Ovary (tissue), 9 donors: ENCODE results near the gene TMEM125. TPM values are rescaled to one million over a fixed set of nuclear protein-coding genes. Genes with fewer than 3 reads are reported as not detected.
A peak's percentile ranks its signal among the peaks of the same experiment; 100 is the strongest.

Experiments
- DNase-seq, 5 donors: peaks; one replicate each; pipeline ENCODE4 v3.0.0-alpha.2; 2019 to 2020
- H3K27ac ChIP-seq, 2 donors: fragments of 200-600 bp; one replicate each; pipeline versions ENCODE4 v1.5.1 to v1.8.0; 2019 to 2022
- H3K27me3 ChIP-seq: fragments of 200-600 bp; one replicate; pipeline ENCODE4 v1.8.0; 2022
- H3K36me3 ChIP-seq: fragments of 200-600 bp; sonication (generic); one replicate; pipeline ENCODE4 v1.5.1; 2019
- H3K4me1 ChIP-seq: one replicate; pipeline ENCODE4 v1.8.1; 2013; ENCODE audit warnings: mild to moderate bottlenecking, moderate library complexity; ENCODE audit not compliant: insufficient read depth
- H3K4me3 ChIP-seq: fragments of 200-600 bp; sonication (generic); one replicate; pipeline ENCODE4 v1.5.1; 2017
- H3K9me3 ChIP-seq, 2 donors: fragments of 200-600 bp in 1 of 2; sonication (generic) in 1 of 2; one replicate each; pipeline versions ENCODE4 v1.5.1 to v1.8.1; 2013 to 2019; ENCODE audit warnings: mild to moderate bottlenecking in 1 of 2, moderate library complexity in 1 of 2
- EP300 ChIP-seq: sonication (generic); formaldehyde crosslinking; IDR thresholded peaks from one replicate; pipeline ENCODE4 v1.6.1; 2017; ENCODE audit warnings: antibody characterized with exemption
- POLR2A ChIP-seq: fragments of 450-650 bp; IDR thresholded peaks from one replicate; pipeline ENCODE4 v1.6.1; 2017; ENCODE audit warnings: antibody characterized with exemption, mild to moderate bottlenecking, moderate library complexity
- WGBS, 3 donors: extraction: QIAGEN DNeasy Blood & Tissue Kit in 1 of 3; methylation state at CpG; one replicate each; pipeline versions ENCODE4 v1.1.5 to v1.1.7; 2013 to 2017; 5-methylcytosine and 5-hydroxymethylcytosine counted together
- intact Hi-C, 4 donors: fragments of 100-400 bp; cut with DNase I; formaldehyde crosslinking; loops; one replicate each; pipeline versions ENCODE4 v1.11.0 to v1.15.1; 2022 to 2023
- polyA plus RNA-seq, 2 donors: library from polyadenylated mRNA; stranded (reverse); fragments of 200-250 nt in 1 of 2; fragments of 350-450 nt in 1 of 2; fragmentation: Illumina TruSeq in 1 of 2; extraction: RNeasy Lipid Tissue Mini Kit (QIAGEN cat#74804) in 1 of 2; gene quantifications; one replicate each; pipeline ENCODE4 v1.2.3, GENCODE V29; 2013 to 2014
- total RNA-seq, 7 donors: library from RNA; depleted of rRNA in 2 of 7; stranded (reverse); fragments of >200 nt in 2 of 7; fragmentation: NEBNext Ultra II Directional in 3 of 7; extraction: Animal tissue kit (Norgen Biotek cat#: 25700) in 3 of 7; gene quantifications; one replicate each; pipeline versions ENCODE4 v1.1.0 to v1.2.4, GENCODE V29; 2016 to 2023
- TF ChIP-seq, protein P1 (sequence below), 3 donors: fragments of 450-650 bp in 2 of 3; fragments of 200-600 bp in 1 of 3; IDR thresholded peaks; one replicate each; pipeline versions ENCODE4 v1.5.1 to v1.8.0; 2016 to 2022; ENCODE audit warnings: antibody characterized with exemption in 3 of 3, mild to moderate bottlenecking in 1 of 3
- donor health status: DM: no; HTN: no; CAD: no; lungs with moderate emphysema.
- donor health status: DM: no; HTN: no; CAD: no.
- donor health status: Bipolar disorder and iron deficiency.
- donor health status: DM: yes; HTN: yes; CAD: no.
- donor health status: DM: no; HTN: no; CAD: no.
- donor health status: DM: yes; HTN: yes; CAD: no.

TMEM125 gene
- total and polyA plus RNA-seq, 9 donors: 0.23 to 20.6 (median 1.3) TPM

DNA sequence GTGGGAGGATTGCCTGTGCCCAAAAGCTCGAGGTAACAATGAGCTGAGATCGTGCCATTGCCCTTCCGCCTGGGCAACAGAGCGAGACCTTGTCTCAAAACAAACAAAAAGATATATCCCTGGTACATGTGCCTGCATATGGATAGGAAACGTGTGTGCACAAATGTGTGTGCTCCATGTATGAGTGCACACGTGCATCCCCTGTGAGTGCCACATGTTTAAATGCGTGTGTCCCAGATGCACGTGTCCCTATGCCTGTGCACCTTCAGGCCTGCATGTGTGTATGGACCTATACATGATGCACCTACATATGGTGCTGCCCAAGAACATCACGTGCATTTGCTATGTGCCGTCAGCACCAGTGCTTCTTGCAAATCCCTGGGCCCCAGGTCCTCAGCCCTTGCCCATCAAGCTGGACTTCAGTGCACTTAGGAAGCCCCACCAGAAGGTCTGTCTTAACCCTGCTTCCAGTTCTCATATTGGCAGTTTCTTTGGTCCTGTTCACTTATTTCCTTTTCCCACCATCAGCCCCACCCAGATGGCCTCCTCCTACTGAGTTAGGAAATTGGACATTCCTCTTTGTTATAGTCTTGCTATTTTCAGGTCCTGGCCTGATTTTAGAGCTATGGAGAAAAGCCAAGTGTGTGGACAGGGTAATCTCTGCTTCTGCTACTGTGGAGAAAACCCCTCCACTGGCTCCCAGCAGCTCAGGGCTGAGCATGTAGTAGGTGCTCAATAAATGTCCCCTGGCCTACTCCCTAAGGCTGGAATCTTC lies 46.4 kb downstream of the TMEM125 start:
- Histone ChIP-seq H3K4me3 (no peak overlapping the region), H3K9me3 (no peaks in the 10 kb centered on the region), H3K27ac (no peak overlapping the region), H3K27me3 (no peaks in the 10 kb centered on the region), H3K4me1 (no peaks in the 10 kb centered on the region), H3K36me3 (no peaks in the 10 kb centered on the region)
- 88 to 92% (median 88%) methylated on average over 10 of the region's 10 CpGs for WGBS, 3 donors
- DNase-seq: no peak
- TF ChIP-seq EP300 (no peak), POLR2A (no peak)
- TF ChIP-seq, protein P1, sequence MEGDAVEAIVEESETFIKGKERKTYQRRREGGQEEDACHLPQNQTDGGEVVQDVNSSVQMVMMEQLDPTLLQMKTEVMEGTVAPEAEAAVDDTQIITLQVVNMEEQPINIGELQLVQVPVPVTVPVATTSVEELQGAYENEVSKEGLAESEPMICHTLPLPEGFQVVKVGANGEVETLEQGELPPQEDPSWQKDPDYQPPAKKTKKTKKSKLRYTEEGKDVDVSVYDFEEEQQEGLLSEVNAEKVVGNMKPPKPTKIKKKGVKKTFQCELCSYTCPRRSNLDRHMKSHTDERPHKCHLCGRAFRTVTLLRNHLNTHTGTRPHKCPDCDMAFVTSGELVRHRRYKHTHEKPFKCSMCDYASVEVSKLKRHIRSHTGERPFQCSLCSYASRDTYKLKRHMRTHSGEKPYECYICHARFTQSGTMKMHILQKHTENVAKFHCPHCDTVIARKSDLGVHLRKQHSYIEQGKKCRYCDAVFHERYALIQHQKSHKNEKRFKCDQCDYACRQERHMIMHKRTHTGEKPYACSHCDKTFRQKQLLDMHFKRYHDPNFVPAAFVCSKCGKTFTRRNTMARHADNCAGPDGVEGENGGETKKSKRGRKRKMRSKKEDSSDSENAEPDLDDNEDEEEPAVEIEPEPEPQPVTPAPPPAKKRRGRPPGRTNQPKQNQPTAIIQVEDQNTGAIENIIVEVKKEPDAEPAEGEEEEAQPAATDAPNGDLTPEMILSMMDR (IDR thresholded peaks at IDR 0.05): no peak
- intact Hi-C loops: no loop called here

DNA sequence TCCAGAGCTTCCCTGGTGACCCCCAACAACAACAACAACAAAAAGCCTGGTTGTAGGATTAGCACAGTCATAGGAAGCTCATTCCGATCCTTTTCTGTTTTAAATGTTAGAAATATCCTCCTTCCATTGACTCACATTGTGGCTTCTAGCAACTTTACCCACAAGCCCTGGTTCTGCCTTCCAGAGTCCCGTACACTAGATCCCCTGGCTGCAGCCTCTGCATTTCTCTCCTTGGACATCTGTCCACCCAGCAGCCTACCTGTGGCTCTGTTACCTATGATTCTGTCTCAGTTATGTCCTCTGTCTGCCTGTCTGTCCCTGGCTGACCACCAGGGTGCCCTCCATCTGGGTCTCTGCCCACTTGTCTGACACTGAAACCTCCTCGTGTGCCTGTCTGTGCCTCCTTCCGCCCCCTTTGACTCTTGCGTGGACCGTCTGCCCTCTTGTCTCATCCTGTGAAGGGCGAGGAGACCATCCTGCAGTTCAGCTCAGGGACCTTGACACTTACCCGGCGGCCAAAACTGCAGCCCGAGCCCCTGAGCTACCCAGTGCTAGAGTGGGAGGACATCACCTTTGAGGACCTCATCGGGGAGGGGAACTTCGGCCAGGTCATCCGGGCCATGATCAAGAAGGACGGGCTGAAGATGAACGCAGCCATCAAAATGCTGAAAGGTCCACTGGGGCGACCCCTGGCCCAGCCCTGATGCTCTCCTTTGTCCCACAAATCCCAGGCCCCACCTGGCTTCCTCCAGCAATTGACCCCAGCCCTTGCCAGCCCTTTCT lies 47.1 kb downstream of the TMEM125 start:
- Histone ChIP-seq H3K36me3 (no peaks in the 10 kb centered on the region), H3K9me3 (no peaks in the 10 kb centered on the region), H3K27me3 (no peaks in the 10 kb centered on the region), H3K27ac (no peak overlapping the region), H3K4me3 (no peak overlapping the region), H3K4me1 (no peaks in the 10 kb centered on the region)
- intact Hi-C loops: no loop called here
- TF ChIP-seq POLR2A: no peak
- no peak for TF ChIP-seq EP300
- TF ChIP-seq, protein P1 (IDR thresholded peaks at IDR 0.05): no peak
- DNase-seq: peak in 1 of 5 donors; percentile 19
- 85 to 86% (median 86%) methylated on average over 16 of the region's 16 CpGs for WGBS, 3 donors

DNA sequence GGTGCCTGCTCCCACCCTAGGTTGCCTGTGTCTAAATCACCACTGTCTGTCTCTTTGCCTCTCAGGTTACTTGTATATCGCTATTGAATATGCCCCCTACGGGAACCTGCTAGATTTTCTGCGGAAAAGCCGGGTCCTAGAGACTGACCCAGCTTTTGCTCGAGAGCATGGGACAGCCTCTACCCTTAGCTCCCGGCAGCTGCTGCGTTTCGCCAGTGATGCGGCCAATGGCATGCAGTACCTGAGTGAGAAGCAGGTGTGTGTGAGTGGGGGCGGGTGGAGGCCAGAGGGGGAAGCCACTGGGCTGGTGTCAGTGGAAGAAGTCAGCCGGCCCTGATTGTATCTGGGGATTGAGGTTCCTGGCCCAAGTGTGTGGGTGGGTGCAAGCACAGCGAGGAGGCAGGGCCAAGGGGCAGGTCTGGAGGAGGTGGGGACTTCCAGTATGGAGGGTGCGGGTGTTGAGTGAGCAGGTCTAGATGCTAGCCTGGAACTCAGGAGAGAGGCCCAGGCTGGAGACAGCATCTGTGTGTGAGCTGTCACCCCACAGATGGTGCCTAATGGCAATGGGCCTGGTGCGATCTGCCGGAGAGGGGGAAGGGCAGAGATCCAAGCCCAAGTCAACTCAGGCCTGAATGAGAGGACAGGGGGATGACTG lies 48.2 kb downstream of the TMEM125 start:
- DNase-seq: peak in 1 of 5 donors; percentile 26
- H3K4me3 ChIP-seq: no peak overlapping the region
- H3K27me3 ChIP-seq: no peaks in the 10 kb centered on the region
- no peaks in the 10 kb centered on the region for H3K4me1 ChIP-seq
- no peaks in the 10 kb centered on the region for H3K36me3 ChIP-seq
- H3K9me3 ChIP-seq: no peaks in the 10 kb centered on the region
- TF ChIP-seq, protein P1 (IDR thresholded peaks at IDR 0.05): no peak
- TF ChIP-seq EP300: no peak
- H3K27ac ChIP-seq: no peak overlapping the region
- intact Hi-C loops: no loop called here
- WGBS, 3 donors: 81 to 87% (median 85%) methylated on average over 15 of the region's 15 CpGs

DNA sequence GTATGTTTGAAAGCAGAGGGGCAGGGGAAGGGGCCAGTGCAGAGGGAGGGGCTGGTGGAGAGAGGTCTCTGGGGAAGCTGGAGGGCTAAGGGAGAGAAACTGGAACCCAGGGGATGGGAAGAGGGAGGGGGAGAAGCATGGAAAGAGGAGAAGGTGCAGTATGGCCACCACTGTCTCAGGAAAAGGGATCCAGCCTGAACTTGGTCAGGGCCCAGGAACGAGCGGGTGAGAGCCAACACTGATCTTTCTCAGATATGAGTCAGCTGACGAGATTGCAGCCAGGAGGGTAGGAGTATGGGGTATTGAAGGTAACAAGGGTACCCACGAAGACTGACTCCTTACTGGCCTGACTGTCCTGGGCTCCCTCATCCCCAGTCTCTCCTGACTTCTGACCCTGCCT lies 49.0 kb downstream of the TMEM125 start:
- Histone ChIP-seq H3K27me3 (no peaks in the 10 kb centered on the region), H3K4me1 (no peaks in the 10 kb centered on the region), H3K36me3 (no peaks in the 10 kb centered on the region), H3K9me3 (no peaks in the 10 kb centered on the region), H3K27ac (no peak overlapping the region), H3K4me3 (no peak overlapping the region)
- TF ChIP-seq POLR2A (no peak), EP300 (no peak)
- TF ChIP-seq, protein P1 (IDR thresholded peaks at IDR 0.05): no peak
- DNase-seq: no peak
- intact Hi-C loops: no loop called here
- WGBS, 3 donors: 84 to 89% (median 86%) methylated on average over 4 of the region's 4 CpGs
